ENCODE data around the gene CCDC175. TPM values are rescaled to one million over a fixed set of nuclear protein-coding genes. Genes with fewer than 3 reads are reported as not detected.

Gene CCDC175
- total and polyA plus RNA-seq, 10 of the 15 experiments (the other 5 are each of a cell fraction or from before 2014, with no cell fraction given): not detected

DNA sequence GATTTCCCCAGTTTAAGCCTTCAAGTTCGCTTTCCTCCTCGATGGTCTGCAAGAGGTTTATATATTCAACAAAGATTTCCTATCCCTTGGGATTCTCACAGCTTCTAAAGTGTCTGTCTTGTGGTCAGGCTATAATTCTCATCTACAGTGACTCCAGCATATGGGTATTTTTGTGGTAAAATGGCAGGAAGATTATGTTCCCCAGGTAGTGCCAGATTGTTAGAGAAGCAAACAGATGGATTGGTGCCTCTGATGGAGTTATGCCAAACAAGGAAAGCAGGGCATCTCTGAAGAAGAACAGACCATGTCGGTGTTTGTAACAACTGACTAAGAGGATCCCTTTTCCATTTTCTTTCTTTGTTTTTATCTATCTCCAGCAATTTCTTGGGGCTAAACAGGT is 5.5 kb upstream of the CCDC175 start (continued):
- TF ChIP-seq CUX1 (IDR thresholded peaks at IDR 0.05; ENCODE audit: insufficient replicate concordance, low read depth, low read length): no peak
- no peak for TF ChIP-seq EZH2 (IDR thresholded peaks at IDR 0.05; ENCODE audit: borderline replicate concordance, control insufficient read depth, low read depth, low read length)
- TF ChIP-seq JUND (IDR thresholded peaks at IDR 0.05; ENCODE audit: low read depth, low read length): no peak

GRCh38 chr14:59580911-59581310 is 4.3 kb upstream of the CCDC175 start:
- in situ Hi-C loops (cut with MboI): no loop called here
- no peak for FAIRE-seq
- DNase-seq (ENCODE audit: low read depth, low spot score): no peak
- ChIA-PET RAD21 (ENCODE audit: unreplicated experiment) (no interaction called here), SMC1A (ENCODE audit: uncharacterized antibody, unreplicated experiment) (interaction anchor here (1.5 kb wide), 1 partner anchor 73 kb away, joined by 3 read pairs; no protein-coding TSS in a partner anchor), CTCF (no interaction called here), POLR2A (no interaction called here)
- H3K9me3 ChIP-seq (replicated peaks; ENCODE audit: control insufficient read depth, insufficient read depth, low read length): no peaks in the 10 kb centered on the region
- no peak for ATAC-seq
- H3K27ac ChIP-seq (ENCODE audit: control insufficient read depth, insufficient read depth): no peak overlapping the region
- no peak overlapping the region for H3K4me3 ChIP-seq
- H3K9ac ChIP-seq (ENCODE audit: control insufficient read depth, insufficient read depth, low read length): no peak overlapping the region
- no peaks in the 10 kb centered on the region for H3K79me2 ChIP-seq (ENCODE audit: control insufficient read depth, insufficient read depth, low read length)
- 38% methylated on average over 2 of the region's 2 CpGs for WGBS (ENCODE audit: insufficient coverage, insufficient replicate concordance, low lambda C conversion rate, missing lambda C conversion rate)
- BruUV-seq (replicated peaks): no TSS peak
- H3K4me1 ChIP-seq (ENCODE audit: control insufficient read depth, insufficient read depth, low read length): no peaks in the 10 kb centered on the region; the same call in 1 of the 2 replicates
- no peaks in the 10 kb centered on the region for H3K36me3 ChIP-seq (ENCODE audit: control insufficient read depth in 2 of 2, insufficient read depth in 2 of 2, low read length in 1 of 2)
- H2AFZ ChIP-seq (ENCODE audit: control insufficient read depth, low read depth, low read length): no peak overlapping the region
- H4K20me1 ChIP-seq (ENCODE audit: control insufficient read depth, insufficient read depth): no peaks in the 10 kb centered on the region
- no peak overlapping the region for H3K4me2 ChIP-seq (ENCODE audit: control insufficient read depth, insufficient read depth)
- peaks cover 0 to 5% of the 10 kb centered on the region in 2 experiments; a peak in 3 of 4 replicates for H3K27me3 ChIP-seq (replicated peaks in 1 of 2; ENCODE audit: control insufficient read depth in 2 of 2, insufficient read depth in 2 of 2, low read length in 1 of 2)
- intact Hi-C loops (cut with micrococcal nuclease; ENCODE audit: unreplicated experiment): no loop called here
- TF ChIP-seq SRF (IDR thresholded peaks at IDR 0.05; ENCODE audit: low read depth in 2 of 2, low read length in 2 of 2) (no peak), HDAC6 (IDR thresholded peaks at IDR 0.05; ENCODE audit: unreplicated experiment) (no peak), CEBPB (IDR thresholded peaks at IDR 0.05; ENCODE audit: borderline replicate concordance in 1 of 2, low read depth in 2 of 2, low read length in 2 of 2) (no peak), BHLHE40 (IDR thresholded peaks at IDR 0.05; ENCODE audit: borderline replicate concordance in 1 of 2, low read depth in 2 of 2, low read length in 1 of 2) (no peak), ELK1 (IDR thresholded peaks at IDR 0.05; ENCODE audit: low read depth, low read length) (no peak), CBX3 (IDR thresholded peaks at IDR 0.05; ENCODE audit: borderline replicate concordance, low read depth) (no peak), IKZF1 (conservative IDR thresholded peaks at IDR 0.05) (no peak), ETV6 (conservative IDR thresholded peaks at IDR 0.05 in 1 of 2, IDR thresholded peaks at IDR 0.05 in 1 of 2; ENCODE audit: borderline replicate concordance in 1 of 2, low read depth in 1 of 2) (no peak)
- TF ChIP-seq, protein P1, sequence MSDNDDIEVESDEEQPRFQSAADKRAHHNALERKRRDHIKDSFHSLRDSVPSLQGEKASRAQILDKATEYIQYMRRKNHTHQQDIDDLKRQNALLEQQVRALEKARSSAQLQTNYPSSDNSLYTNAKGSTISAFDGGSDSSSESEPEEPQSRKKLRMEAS (IDR thresholded peaks at IDR 0.05; ENCODE audit: low read depth, low read length): no peak

Measured in GM12878 (cell line).